Measurements from ENCODE around the gene MKRN2OS.

MKRN2OS gene

GRCh38 chr3:12556690-12557472 is 11.6 kb upstream of the MKRN2OS start, which contains the start of gene MKRN2:
Gene MKRN2, plus strand, starts transcription at chr3:12557087. Its CDS starts 64 bp downstream, at chr3:12557151.
- Histone ChIP-seq H3K9ac (ENCODE audit: low read depth, low read length, poor library complexity, severe bottlenecking) (peak within 1 kb of the TSS; percentile 85), H3F3A (ENCODE audit: low read depth) (no peaks in the 10 kb centered on the region), H3K36me3 (ENCODE audit: insufficient read depth, low read length) (no peaks in the 10 kb centered on the region), H3K4me1 (ENCODE audit: insufficient read depth, low read length, poor library complexity, severe bottlenecking) (peaks cover 45% of the 10 kb centered on the region), H3K27me3 (ENCODE audit: insufficient read depth, low read length, poor library complexity, severe bottlenecking) (no peaks in the 10 kb centered on the region), H3K4me2 (ENCODE audit: low read depth, low read length, poor library complexity, severe bottlenecking) (peak within 1 kb of the TSS; percentile 92), H3K79me2 (ENCODE audit: insufficient read depth, low read length) (peaks cover 49% of the 10 kb centered on the region), H2AFZ (ENCODE audit: low read length) (peak within 1 kb of the TSS; percentile 99), H4K20me1 (ENCODE audit: insufficient read depth, low read length, poor library complexity, severe bottlenecking) (peaks cover 43% of the 10 kb centered on the region), H3K9me2 (replicated peaks; ENCODE audit: low read depth, low read length) (no peaks in the 10 kb centered on the region), H3K4me3 (ENCODE audit: low read length, poor library complexity, severe bottlenecking) (peak within 1 kb of the TSS; percentile 89), H3K9me3 (ENCODE audit: insufficient read depth, low read depth, low read length) (no peaks in the 10 kb centered on the region)
- TF ChIP-seq EZH2phosphoT487 (IDR thresholded peaks at IDR 0.05; ENCODE audit: borderline replicate concordance) (no peak), CTCF (conservative IDR thresholded peaks at IDR 0.05; ENCODE audit: low read length) (no peak)

GRCh38 chr3:12556314-12556689 is 11.0 kb upstream of the MKRN2OS start:
- H3K4me1 ChIP-seq (ENCODE audit: insufficient read depth, low read length, poor library complexity, severe bottlenecking): peaks cover 43% of the 10 kb centered on the region

GRCh38 chr3:12553921-12554391 is 8.7 kb upstream of the MKRN2OS start:
- TF ChIP-seq CTCF (conservative IDR thresholded peaks at IDR 0.05; ENCODE audit: low read length) (no peak), EZH2phosphoT487 (IDR thresholded peaks at IDR 0.05; ENCODE audit: borderline replicate concordance) (no peak)
- Histone ChIP-seq H3K9ac (ENCODE audit: low read depth, low read length, poor library complexity, severe bottlenecking) (peak overlapping the region; percentile 82), H3F3A (ENCODE audit: low read depth) (no peaks in the 10 kb centered on the region)

More at GRCh38 chr3:12556314-12556689, 11.0 kb upstream of the MKRN2OS start:
- Histone ChIP-seq H3F3A (ENCODE audit: low read depth) (no peaks in the 10 kb centered on the region), H3K4me3 (ENCODE audit: low read length, poor library complexity, severe bottlenecking) (peak overlapping the region; percentile 89), H3K36me3 (ENCODE audit: insufficient read depth, low read length) (no peaks in the 10 kb centered on the region), H3K79me2 (ENCODE audit: insufficient read depth, low read length) (peaks cover 44% of the 10 kb centered on the region), H4K20me1 (ENCODE audit: insufficient read depth, low read length, poor library complexity, severe bottlenecking) (peaks cover 37% of the 10 kb centered on the region), H3K4me2 (ENCODE audit: low read depth, low read length, poor library complexity, severe bottlenecking) (peak overlapping the region; percentile 73), H2AFZ (ENCODE audit: low read length) (peak overlapping the region; percentile 99), H3K9ac (ENCODE audit: low read depth, low read length, poor library complexity, severe bottlenecking) (peak overlapping the region; percentile 85), H3K9me2 (replicated peaks; ENCODE audit: low read depth, low read length) (no peaks in the 10 kb centered on the region), H3K9me3 (ENCODE audit: insufficient read depth, low read depth, low read length) (no peaks in the 10 kb centered on the region), H3K27me3 (ENCODE audit: insufficient read depth, low read length, poor library complexity, severe bottlenecking) (no peaks in the 10 kb centered on the region)
- TF ChIP-seq EZH2phosphoT487 (IDR thresholded peaks at IDR 0.05; ENCODE audit: borderline replicate concordance): no peak
- TF ChIP-seq CTCF (conservative IDR thresholded peaks at IDR 0.05; ENCODE audit: low read length): no peak

More at GRCh38 chr3:12553921-12554391, 8.7 kb upstream of the MKRN2OS start:
- H3K4me1 ChIP-seq (ENCODE audit: insufficient read depth, low read length, poor library complexity, severe bottlenecking): peaks cover 21% of the 10 kb centered on the region
- H3K36me3 ChIP-seq (ENCODE audit: insufficient read depth, low read length): no peaks in the 10 kb centered on the region
- H3K79me2 ChIP-seq (ENCODE audit: insufficient read depth, low read length): peaks cover 20% of the 10 kb centered on the region
- no peaks in the 10 kb centered on the region for H3K9me3 ChIP-seq (ENCODE audit: insufficient read depth, low read depth, low read length)
- H3K9me2 ChIP-seq (replicated peaks; ENCODE audit: low read depth, low read length): no peaks in the 10 kb centered on the region
- H4K20me1 ChIP-seq (ENCODE audit: insufficient read depth, low read length, poor library complexity, severe bottlenecking): peaks cover 16% of the 10 kb centered on the region
- H3K27me3 ChIP-seq (ENCODE audit: insufficient read depth, low read length, poor library complexity, severe bottlenecking): no peaks in the 10 kb centered on the region
- peak overlapping the region; percentile 95 for H2AFZ ChIP-seq (ENCODE audit: low read length)
- H3K4me2 ChIP-seq (ENCODE audit: low read depth, low read length, poor library complexity, severe bottlenecking): peak overlapping the region; percentile 83
- peak overlapping the region; percentile 75 for H3K4me3 ChIP-seq (ENCODE audit: low read length, poor library complexity, severe bottlenecking)
